ENCODE measurements around the gene SHH. TPM values are rescaled to one million over a fixed set of nuclear protein-coding genes. Genes with fewer than 3 reads are reported as not detected.

SHH gene
- total RNA-seq, 1 experiment from 2014 or later: 4.7 TPM

GRCh38 chr7:155788616-155789000 is 23.7 kb downstream of the SHH start:
- Histone ChIP-seq H3K36me3 (ENCODE audit: control insufficient read depth, insufficient read depth, low read length) (no peaks in the 10 kb centered on the region; the same call in 1 of the 2 replicates), H3K9me3 (no peaks in the 10 kb centered on the region), H3K4me1 (no peaks in the 10 kb centered on the region), H3K4me3 (ENCODE audit: low read depth, low read length) (no peak overlapping the region), H3K27me3 (replicated peaks; ENCODE audit: control insufficient read depth, insufficient read depth, low read length) (no peaks in the 10 kb centered on the region)
- TF ChIP-seq, protein P1, sequence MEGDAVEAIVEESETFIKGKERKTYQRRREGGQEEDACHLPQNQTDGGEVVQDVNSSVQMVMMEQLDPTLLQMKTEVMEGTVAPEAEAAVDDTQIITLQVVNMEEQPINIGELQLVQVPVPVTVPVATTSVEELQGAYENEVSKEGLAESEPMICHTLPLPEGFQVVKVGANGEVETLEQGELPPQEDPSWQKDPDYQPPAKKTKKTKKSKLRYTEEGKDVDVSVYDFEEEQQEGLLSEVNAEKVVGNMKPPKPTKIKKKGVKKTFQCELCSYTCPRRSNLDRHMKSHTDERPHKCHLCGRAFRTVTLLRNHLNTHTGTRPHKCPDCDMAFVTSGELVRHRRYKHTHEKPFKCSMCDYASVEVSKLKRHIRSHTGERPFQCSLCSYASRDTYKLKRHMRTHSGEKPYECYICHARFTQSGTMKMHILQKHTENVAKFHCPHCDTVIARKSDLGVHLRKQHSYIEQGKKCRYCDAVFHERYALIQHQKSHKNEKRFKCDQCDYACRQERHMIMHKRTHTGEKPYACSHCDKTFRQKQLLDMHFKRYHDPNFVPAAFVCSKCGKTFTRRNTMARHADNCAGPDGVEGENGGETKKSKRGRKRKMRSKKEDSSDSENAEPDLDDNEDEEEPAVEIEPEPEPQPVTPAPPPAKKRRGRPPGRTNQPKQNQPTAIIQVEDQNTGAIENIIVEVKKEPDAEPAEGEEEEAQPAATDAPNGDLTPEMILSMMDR (IDR thresholded peaks at IDR 0.05; ENCODE audit: insufficient read depth in 1 of 2, low read depth in 1 of 2, low read length in 1 of 2, severe bottlenecking in 1 of 2, unreplicated experiment in 1 of 2): no peak
- no TSS peak for BruUV-seq (replicated peaks)
- intact Hi-C loops (cut with micrococcal nuclease; ENCODE audit: unreplicated experiment): no loop called here
- no peak overlapping the region for H3K4me3 Mint-ChIP-seq (ENCODE audit: unreplicated experiment)
- ChIA-PET CTCF (no interaction called here), POLR2A (no interaction called here)
- H3K27ac Mint-ChIP-seq (ENCODE audit: unreplicated experiment): no peak overlapping the region
- no peaks in the 10 kb centered on the region for H3K9me3 Mint-ChIP-seq (ENCODE audit: unreplicated experiment)
- no peaks in the 10 kb centered on the region for H3K27me3 Mint-ChIP-seq (ENCODE audit: insufficient read depth, unreplicated experiment)
- no peak for DNase-seq
- no peaks in the 10 kb centered on the region for H3K4me1 Mint-ChIP-seq (ENCODE audit: low read depth, unreplicated experiment)
- H3K36me3 Mint-ChIP-seq (ENCODE audit: insufficient read depth, unreplicated experiment): peaks cover 22% of the 10 kb centered on the region

- H3K27me3 ChIP-seq (replicated peaks; ENCODE audit: control insufficient read depth, insufficient read depth, low read length): no peaks in the 10 kb centered on the region
- H3K36me3 Mint-ChIP-seq (ENCODE audit: insufficient read depth, unreplicated experiment): peaks cover 35% of the 10 kb centered on the region
- BruUV-seq (replicated peaks): no TSS peak
- no peaks in the 10 kb centered on the region; the same call in 1 of the 2 replicates for H3K36me3 ChIP-seq (ENCODE audit: control insufficient read depth, insufficient read depth, low read length)
- H3K9me3 Mint-ChIP-seq (ENCODE audit: unreplicated experiment): no peaks in the 10 kb centered on the region
- no peaks in the 10 kb centered on the region for H3K4me1 ChIP-seq
- DNase-seq: no peak
- no peaks in the 10 kb centered on the region for H3K4me1 Mint-ChIP-seq (ENCODE audit: low read depth, unreplicated experiment)
- no peak overlapping the region for H3K27ac Mint-ChIP-seq (ENCODE audit: unreplicated experiment)
- no peak overlapping the region for H3K4me3 Mint-ChIP-seq (ENCODE audit: unreplicated experiment)
- CTCF ChIA-PET: no interaction called here
- POLR2A ChIA-PET: interaction anchor here (0.7 kb wide), 1 partner anchor 12 kb away, joined by 4 read pairs; no protein-coding TSS in a partner anchor
- H3K4me3 ChIP-seq (ENCODE audit: low read depth, low read length): no peak overlapping the region
- intact Hi-C loops (cut with micrococcal nuclease; ENCODE audit: unreplicated experiment): no loop called here
- TF ChIP-seq, protein P1 (IDR thresholded peaks at IDR 0.05; ENCODE audit: insufficient read depth in 1 of 2, low read depth in 1 of 2, low read length in 1 of 2, severe bottlenecking in 1 of 2, unreplicated experiment in 1 of 2): no peak
- no peaks in the 10 kb centered on the region for H3K27me3 Mint-ChIP-seq (ENCODE audit: insufficient read depth, unreplicated experiment)
- no peaks in the 10 kb centered on the region for H3K9me3 ChIP-seq
Measured at GRCh38 chr7:155787171-155787851, 25.0 kb downstream of the SHH start.

- POLR2A ChIA-PET: interaction anchor here (0.7 kb wide), 1 partner anchor 13 kb away, joined by 4 read pairs; no protein-coding TSS in a partner anchor
- Histone ChIP-seq H3K4me1 (no peaks in the 10 kb centered on the region), H3K27me3 (replicated peaks; ENCODE audit: control insufficient read depth, insufficient read depth, low read length) (no peaks in the 10 kb centered on the region), H3K9me3 (no peaks in the 10 kb centered on the region), H3K4me3 (ENCODE audit: low read depth, low read length) (no peak overlapping the region), H3K36me3 (ENCODE audit: control insufficient read depth, insufficient read depth, low read length) (peaks cover 2% of the 10 kb centered on the region)
- no peak for DNase-seq
- BruUV-seq (replicated peaks): no TSS peak
- TF ChIP-seq, protein P1 (IDR thresholded peaks at IDR 0.05; ENCODE audit: insufficient read depth in 1 of 2, low read depth in 1 of 2, low read length in 1 of 2, severe bottlenecking in 1 of 2, unreplicated experiment in 1 of 2): no peak
- intact Hi-C loops (cut with micrococcal nuclease; ENCODE audit: unreplicated experiment): no loop called here
- peaks cover 43% of the 10 kb centered on the region for H3K36me3 Mint-ChIP-seq (ENCODE audit: insufficient read depth, unreplicated experiment)
- H3K4me3 Mint-ChIP-seq (ENCODE audit: unreplicated experiment): no peak overlapping the region
- H3K4me1 Mint-ChIP-seq (ENCODE audit: low read depth, unreplicated experiment): no peaks in the 10 kb centered on the region
- H3K9me3 Mint-ChIP-seq (ENCODE audit: unreplicated experiment): no peaks in the 10 kb centered on the region
- CTCF ChIA-PET: no interaction called here
- H3K27ac Mint-ChIP-seq (ENCODE audit: unreplicated experiment): no peak overlapping the region
- no peaks in the 10 kb centered on the region for H3K27me3 Mint-ChIP-seq (ENCODE audit: insufficient read depth, unreplicated experiment)
Measured at GRCh38 chr7:155786491-155786890, 25.8 kb downstream of the SHH start.
